Calu3 (cell line): Measurements from ENCODE around the gene SULT2B1. TPM values are rescaled to one million over a fixed set of nuclear protein-coding genes. Genes with fewer than 3 reads are reported as not detected.

Experiments used
- BruUV-seq: library from RNA; stranded (reverse); fragments of 400-500 nt; replicated peaks from 2 replicates; lab custom pipeline; 2021; lab: Mats Ljungman, UMichigan
- CTCF ChIA-PET: fragments of 300-600 bp; sonication (Branson Sonifier 250); formaldehyde crosslinking; loops from one replicate; lab custom pipeline; 2022; ENCODE audit warnings: antibody characterized with exemption; lab: Charles Lee
- DNase-seq: peaks from one replicate; pipeline ENCODE4 v3.0.0; 2022
- H3K27ac Mint-ChIP-seq: one replicate; pipeline ENCODE4 v1.8.0; 2022; ENCODE audit warnings: mixed read lengths; ENCODE audit not compliant: unreplicated experiment
- H3K27me3 Mint-ChIP-seq: one replicate; pipeline ENCODE4 v1.8.0; 2022; ENCODE audit warnings: mixed read lengths; ENCODE audit not compliant: unreplicated experiment
- H3K36me3 Mint-ChIP-seq: one replicate; pipeline ENCODE4 v1.8.0; 2022; ENCODE audit warnings: mild to moderate bottlenecking, moderate library complexity, mixed read lengths; ENCODE audit not compliant: insufficient read depth, unreplicated experiment
- H3K4me1 Mint-ChIP-seq: one replicate; pipeline ENCODE4 v1.8.0; 2022; ENCODE audit warnings: mild to moderate bottlenecking, low read depth, mixed read lengths; ENCODE audit not compliant: unreplicated experiment
- H3K4me3 Mint-ChIP-seq: one replicate; pipeline ENCODE4 v1.8.0; 2022; ENCODE audit warnings: mild to moderate bottlenecking, low read depth, moderate library complexity, mixed read lengths; ENCODE audit not compliant: unreplicated experiment
- H3K9me3 Mint-ChIP-seq: one replicate; pipeline ENCODE4 v1.8.0; 2022; ENCODE audit warnings: low read depth, mixed read lengths; ENCODE audit not compliant: unreplicated experiment
- intact Hi-C: fragments of 100-400 bp; cut with micrococcal nuclease; formaldehyde crosslinking; loops from one replicate; pipeline ENCODE4 v1.10.0; 2022; ENCODE audit not compliant: unreplicated experiment
- total RNA-seq: library from RNA; stranded (reverse); gene quantifications from 2 replicates; pipeline ENCODE4 v1.2.3, GENCODE V29; 2022
- TF ChIP-seq, protein P1 (sequence below): fragments of 200-600 bp; IDR thresholded peaks from one replicate; pipeline ENCODE4 v1.8.0; 2022; ENCODE audit warnings: antibody characterized with exemption; ENCODE audit not compliant: unreplicated experiment

The SULT2B1 gene
- total RNA-seq, 1 experiment from 2014 or later: not detected

GRCh38 chr19:48639483-48640375 is 87.8 kb downstream of the SULT2B1 start:
- peak overlapping the region; percentile 80 for H3K27ac Mint-ChIP-seq
- peaks cover 3% of the 10 kb centered on the region for H3K9me3 Mint-ChIP-seq
- H3K27me3 Mint-ChIP-seq: peaks cover 58% of the 10 kb centered on the region
- DNase-seq: no peak
- TF ChIP-seq, protein P1, sequence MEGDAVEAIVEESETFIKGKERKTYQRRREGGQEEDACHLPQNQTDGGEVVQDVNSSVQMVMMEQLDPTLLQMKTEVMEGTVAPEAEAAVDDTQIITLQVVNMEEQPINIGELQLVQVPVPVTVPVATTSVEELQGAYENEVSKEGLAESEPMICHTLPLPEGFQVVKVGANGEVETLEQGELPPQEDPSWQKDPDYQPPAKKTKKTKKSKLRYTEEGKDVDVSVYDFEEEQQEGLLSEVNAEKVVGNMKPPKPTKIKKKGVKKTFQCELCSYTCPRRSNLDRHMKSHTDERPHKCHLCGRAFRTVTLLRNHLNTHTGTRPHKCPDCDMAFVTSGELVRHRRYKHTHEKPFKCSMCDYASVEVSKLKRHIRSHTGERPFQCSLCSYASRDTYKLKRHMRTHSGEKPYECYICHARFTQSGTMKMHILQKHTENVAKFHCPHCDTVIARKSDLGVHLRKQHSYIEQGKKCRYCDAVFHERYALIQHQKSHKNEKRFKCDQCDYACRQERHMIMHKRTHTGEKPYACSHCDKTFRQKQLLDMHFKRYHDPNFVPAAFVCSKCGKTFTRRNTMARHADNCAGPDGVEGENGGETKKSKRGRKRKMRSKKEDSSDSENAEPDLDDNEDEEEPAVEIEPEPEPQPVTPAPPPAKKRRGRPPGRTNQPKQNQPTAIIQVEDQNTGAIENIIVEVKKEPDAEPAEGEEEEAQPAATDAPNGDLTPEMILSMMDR: no peak
- H3K4me1 Mint-ChIP-seq: peaks cover 35% of the 10 kb centered on the region
- intact Hi-C loops: loop anchor here (5.0 kb wide), 1 partner anchor 328 kb away; the partner anchor contains the start of gene FTL
- peak overlapping the region; percentile 70 for H3K4me3 Mint-ChIP-seq
- BruUV-seq: no TSS peak
- H3K36me3 Mint-ChIP-seq: peaks cover 45% of the 10 kb centered on the region
- CTCF ChIA-PET: interaction anchor here (0.6 to 0.7 kb wide), 3 partner anchors 23 to 137 kb away, joined by 3 to 4 read pairs (median 4); no protein-coding TSS in a partner anchor

- Mint-ChIP-seq H3K27me3 (peaks cover 77% of the 10 kb centered on the region), H3K4me3 (no peak overlapping the region), H3K4me1 (peaks cover 41% of the 10 kb centered on the region), H3K27ac (no peak overlapping the region), H3K36me3 (peaks cover 29% of the 10 kb centered on the region), H3K9me3 (peaks cover 3% of the 10 kb centered on the region)
- intact Hi-C loops: no loop called here
- TF ChIP-seq, protein P1: no peak
- CTCF ChIA-PET: interaction anchor here (0.6 to 1.1 kb wide), 3 partner anchors 13 to 69 kb away, joined by 3 to 8 read pairs (median 4); no protein-coding TSS in a partner anchor
- BruUV-seq: no TSS peak
- DNase-seq: no peak
Observed at GRCh38 chr19:48641850-48642249, 89.9 kb downstream of the SULT2B1 start.

DNA sequence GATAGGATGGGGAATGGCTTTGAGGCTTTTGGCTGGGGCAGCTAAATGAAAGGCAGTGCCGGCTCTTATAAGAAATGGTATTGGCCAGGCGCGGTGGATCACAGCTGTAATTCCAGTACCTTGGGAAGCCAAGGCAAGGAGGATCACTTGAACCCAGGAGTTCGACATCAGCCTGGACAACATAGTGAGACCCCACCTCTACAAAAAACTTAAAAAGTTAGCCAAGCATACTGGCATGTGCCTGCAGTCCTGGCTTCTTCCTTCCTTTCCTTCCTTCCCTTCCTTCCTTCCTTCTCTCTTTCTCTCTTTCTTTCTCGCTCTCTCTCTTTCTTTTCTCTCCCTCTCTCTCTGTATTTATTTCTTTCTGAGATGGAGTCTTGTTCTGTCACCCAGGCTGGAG is 90.9 kb downstream of the SULT2B1 start:
- Mint-ChIP-seq H3K27me3 (peaks cover 86% of the 10 kb centered on the region), H3K4me3 (no peak overlapping the region), H3K27ac (no peak overlapping the region), H3K9me3 (peaks cover 3% of the 10 kb centered on the region), H3K36me3 (peaks cover 19% of the 10 kb centered on the region), H3K4me1 (peaks cover 42% of the 10 kb centered on the region)
- TF ChIP-seq, protein P1: no peak
- no peak for DNase-seq
- CTCF ChIA-PET: interaction anchor here (0.5 to 1.1 kb wide), 2 partner anchors 12 to 248 kb away, joined by 3 to 8 read pairs; no protein-coding TSS in a partner anchor
- BruUV-seq: no TSS peak
- intact Hi-C loops: no loop called here

DNA sequence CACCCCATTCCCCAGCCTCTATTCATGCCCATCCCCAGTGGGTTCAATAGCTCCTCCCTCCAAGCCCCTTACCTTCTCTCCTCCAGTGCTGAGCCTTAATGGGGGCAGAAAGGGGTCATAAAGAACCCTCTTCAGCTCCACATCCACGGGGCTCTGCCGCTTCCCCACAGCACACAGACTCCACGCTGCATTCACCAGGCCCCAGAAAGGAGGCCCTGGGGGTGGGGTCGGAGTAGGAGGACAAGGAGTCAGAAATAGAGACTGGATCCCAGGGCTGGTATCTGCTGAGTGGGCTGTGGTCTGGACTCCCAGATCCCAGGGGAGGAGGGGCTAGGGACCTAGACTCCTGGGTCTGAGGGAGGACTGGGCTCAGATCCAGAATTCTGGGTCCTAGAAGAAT is 92.4 kb downstream of the SULT2B1 start:
- DNase-seq: no peak
- peaks cover 27% of the 10 kb centered on the region for H3K4me1 Mint-ChIP-seq
- H3K36me3 Mint-ChIP-seq: peaks cover 6% of the 10 kb centered on the region
- CTCF ChIA-PET: interaction anchor here (1.1 to 2.4 kb wide), 3 partner anchors 80 to 138 kb away, joined by 4 to 13 read pairs (median 7); no protein-coding TSS in a partner anchor
- peaks cover 76% of the 10 kb centered on the region for H3K27me3 Mint-ChIP-seq
- H3K27ac Mint-ChIP-seq: no peak overlapping the region
- TF ChIP-seq, protein P1: no peak
- no peak overlapping the region for H3K4me3 Mint-ChIP-seq
- H3K9me3 Mint-ChIP-seq: no peaks in the 10 kb centered on the region
- intact Hi-C loops: loop anchor here (2.0 kb wide), 1 partner anchor 140 kb away; no protein-coding TSS in a partner anchor
- no TSS peak for BruUV-seq
